Adrenal gland (tissue), 12 donors: ENCODE measurements around the gene KIAA0930. TPM values are rescaled to one million over a fixed set of nuclear protein-coding genes. Genes with fewer than 3 reads are reported as not detected.

ENCODE experiments used
- DNase-seq, 7 donors: peaks; one replicate each; pipeline ENCODE4 v3.0.0-alpha.2; 2019 to 2020
- H3K27ac ChIP-seq, 5 donors: fragments of 200-600 bp; sonication (generic) in 4 of 5; 1 replicate in 3 of 5; 2 replicates in 2 of 5; pipeline versions ENCODE4 v1.5.1 to v1.8.0; 2016 to 2020; ENCODE audit warnings: mild to moderate bottlenecking in 1 of 5
- H3K27me3 ChIP-seq: fragments of 200-600 bp; 2 replicates; pipeline ENCODE4 v1.8.0; 2021
- H3K36me3 ChIP-seq, 2 donors: fragments of 200-600 bp; replicated peaks in 1 of 2; 1 replicate in 1 of 2; 2 replicates in 1 of 2; pipeline versions ENCODE4 v1.5.1 to v1.8.0; 2018 to 2022
- H3K4me1 ChIP-seq, 2 donors: fragments of 200-600 bp; replicated peaks in 1 of 2; 1 replicate in 1 of 2; 2 replicates in 1 of 2; pipeline versions ENCODE4 v1.5.1 to v1.8.0; 2018 to 2021
- H3K4me3 ChIP-seq, 4 donors: fragments of 200-600 bp; sonication (generic) in 3 of 4; one replicate each; pipeline ENCODE4 v1.5.1; 2016 to 2018
- H3K9me3 ChIP-seq, 3 donors: fragments of 200-600 bp; sonication (generic) in 1 of 3; replicated peaks in 1 of 3; 1 replicate in 2 of 3; 2 replicates in 1 of 3; pipeline versions ENCODE4 v1.5.1 to v1.8.0; 2016 to 2021
- POLR2A ChIP-seq, 2 donors: fragments of 450-650 bp; IDR thresholded peaks; one replicate each; pipeline ENCODE4 v1.6.1; 2017; ENCODE audit warnings: antibody characterized with exemption in 2 of 2, mild to moderate bottlenecking in 2 of 2, moderate library complexity in 1 of 2
- WGBS, 4 donors: extraction: QIAGEN DNeasy Blood & Tissue Kit in 2 of 4; methylation state at CpG; one replicate each; pipeline versions ENCODE4 v1.1.5 to v1.1.7; 2013 to 2017; 5-methylcytosine and 5-hydroxymethylcytosine counted together
- intact Hi-C, 2 donors: fragments of 100-400 bp; cut with DNase I; formaldehyde crosslinking; loops; one replicate each; pipeline versions ENCODE4 v1.14.1 to v1.15.0; 2022 to 2023
- polyA plus RNA-seq, 3 donors: library from polyadenylated mRNA; stranded (reverse); fragments of 200-250 nt in 2 of 3; fragments of 350-450 nt in 1 of 3; fragmentation: Illumina TruSeq in 1 of 3; extraction: RNeasy Lipid Tissue Mini Kit (QIAGEN cat#74804) in 1 of 3; gene quantifications; one replicate each; pipeline ENCODE4 v1.2.3, GENCODE V29; 2013 to 2014
- total RNA-seq, 9 donors: library from RNA; depleted of rRNA in 4 of 9; stranded (reverse); fragments of >200 nt in 4 of 9; fragments of 120-200 nt in 1 of 9; fragmentation: NEBNext Ultra II Directional in 1 of 9; extraction: Animal tissue kit (Norgen Biotek cat#: 25700) in 1 of 9; gene quantifications; one replicate each; pipeline versions ENCODE4 v1.1.0 to v1.2.4, GENCODE V29; 2013 to 2023
- TF ChIP-seq, protein P1 (sequence below), 6 experiments: fragments of 450-650 bp in 4 of 6; fragments of 200-600 bp in 2 of 6; sonication (generic) in 1 of 6; IDR thresholded peaks; 1 replicate in 5 of 6; 2 replicates in 1 of 6; pipeline versions ENCODE4 v1.5.1 to v1.8.0; 2016 to 2021; ENCODE audit warnings: antibody characterized with exemption in 6 of 6, mild to moderate bottlenecking in 2 of 6, moderate library complexity in 1 of 6
- donor health status: healthy with polysubstance abuse.
- donor health status: Bipolar disorder and iron deficiency.
- donor health status: DM: yes; HTN: yes; CAD: no.
- donor health status: DM: no; HTN: no; CAD: no.
- donor health status: DM: no; HTN: no; CAD: no.
- donor health status: DM: yes; HTN: yes; CAD: no.

The KIAA0930 gene
- total and polyA plus RNA-seq, 12 donors, result 40.3 to 183 (median 96.4) TPM

DNA sequence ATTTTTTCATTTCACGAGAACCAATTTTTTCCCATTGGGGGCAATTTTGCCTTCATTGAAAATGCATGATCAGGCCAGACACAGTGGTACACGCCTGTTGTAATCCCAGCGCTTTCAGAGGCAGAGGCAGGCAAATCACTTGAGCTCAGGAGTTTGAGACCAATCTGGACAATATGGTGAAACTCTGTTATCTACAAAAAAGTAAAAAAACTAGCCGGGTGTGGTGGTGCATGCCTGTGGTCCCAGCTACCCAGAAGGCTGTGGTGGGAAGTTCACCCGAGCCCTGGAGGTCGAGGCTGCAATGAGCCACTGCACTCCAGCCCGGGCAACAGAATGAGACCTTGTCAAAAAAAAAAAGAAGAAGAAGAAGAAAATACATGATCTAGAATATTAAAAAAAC is 24.8 kb upstream of the KIAA0930 start:
- Histone ChIP-seq H3K27me3 (no peaks in the 10 kb centered on the region), H3K9me3 (no peaks in the 10 kb centered on the region), H3K27ac (no peak overlapping the region), H3K4me1 (peaks cover 7 to 32% of the 10 kb centered on the region in 2 donors), H3K4me3 (no peak overlapping the region), H3K36me3 (no peaks in the 10 kb centered on the region)
- intact Hi-C loops, result loop anchor here in 1 of 2 donors (10.0 kb wide), 2 partner anchors 291 to 441 kb away; no protein-coding TSS in a partner anchor
- TF ChIP-seq POLR2A (IDR thresholded peaks at IDR 0.05), result no peak
- TF ChIP-seq, protein P1, sequence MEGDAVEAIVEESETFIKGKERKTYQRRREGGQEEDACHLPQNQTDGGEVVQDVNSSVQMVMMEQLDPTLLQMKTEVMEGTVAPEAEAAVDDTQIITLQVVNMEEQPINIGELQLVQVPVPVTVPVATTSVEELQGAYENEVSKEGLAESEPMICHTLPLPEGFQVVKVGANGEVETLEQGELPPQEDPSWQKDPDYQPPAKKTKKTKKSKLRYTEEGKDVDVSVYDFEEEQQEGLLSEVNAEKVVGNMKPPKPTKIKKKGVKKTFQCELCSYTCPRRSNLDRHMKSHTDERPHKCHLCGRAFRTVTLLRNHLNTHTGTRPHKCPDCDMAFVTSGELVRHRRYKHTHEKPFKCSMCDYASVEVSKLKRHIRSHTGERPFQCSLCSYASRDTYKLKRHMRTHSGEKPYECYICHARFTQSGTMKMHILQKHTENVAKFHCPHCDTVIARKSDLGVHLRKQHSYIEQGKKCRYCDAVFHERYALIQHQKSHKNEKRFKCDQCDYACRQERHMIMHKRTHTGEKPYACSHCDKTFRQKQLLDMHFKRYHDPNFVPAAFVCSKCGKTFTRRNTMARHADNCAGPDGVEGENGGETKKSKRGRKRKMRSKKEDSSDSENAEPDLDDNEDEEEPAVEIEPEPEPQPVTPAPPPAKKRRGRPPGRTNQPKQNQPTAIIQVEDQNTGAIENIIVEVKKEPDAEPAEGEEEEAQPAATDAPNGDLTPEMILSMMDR (IDR thresholded peaks at IDR 0.05), result no peak
- no peak for DNase-seq
- 61 to 75% (median 70%) methylated on average over 7 of the region's 7 CpGs for WGBS, 4 donors

DNA sequence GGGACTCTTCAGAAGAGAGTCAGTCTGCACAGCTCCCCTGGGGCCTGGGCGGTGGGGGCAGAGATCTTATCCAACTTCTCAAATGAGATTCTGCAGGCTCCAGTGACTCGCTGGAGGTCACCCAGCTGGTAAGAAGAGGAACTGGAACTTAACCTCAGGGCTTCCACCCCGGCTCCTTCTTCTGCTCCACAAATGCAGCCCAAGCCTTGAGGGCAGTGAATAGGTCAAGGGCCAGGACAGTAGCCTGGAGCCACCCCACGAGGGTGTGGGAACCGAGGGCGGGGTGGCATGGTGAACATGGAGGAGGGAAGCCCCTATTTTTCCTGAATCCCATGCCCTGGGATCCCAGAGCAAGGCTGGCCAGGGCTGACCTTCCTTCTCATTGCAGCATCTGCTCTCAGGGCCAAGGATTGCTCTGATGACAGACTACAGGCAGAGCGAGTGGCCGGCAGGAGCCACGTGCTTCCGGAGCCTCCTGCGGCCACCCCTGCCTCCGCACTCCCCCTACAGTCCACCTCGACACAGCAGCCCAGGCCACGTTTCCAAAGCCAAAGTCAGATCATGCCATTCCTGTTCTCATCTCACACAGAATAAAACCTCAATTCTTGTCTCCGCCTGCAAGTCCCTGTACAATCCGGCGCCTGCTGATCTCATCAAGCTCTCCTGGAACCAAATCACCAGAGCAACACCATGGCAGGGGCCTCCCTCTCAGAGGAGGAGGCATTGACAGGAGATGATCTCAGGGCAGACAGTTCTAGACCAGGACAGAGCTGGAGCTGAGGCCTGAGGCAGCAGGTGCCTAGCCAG is 23.0 kb upstream of the KIAA0930 start:
- 15 to 18% (median 18%) methylated on average over 8 to 17 of the region's 17 CpGs for WGBS, 4 donors
- DNase-seq, result peak; percentile 78 to 93 (median 89)
- no peak overlapping the region for H3K4me3 ChIP-seq
- no peaks in the 10 kb centered on the region for H3K9me3 ChIP-seq
- H3K4me1 ChIP-seq, result peaks cover under 1 to 21% of the 10 kb centered on the region in 2 donors
- peak overlapping the region in 4 of 5 donors; percentile 20 to 77 (median 52) for H3K27ac ChIP-seq
- no peaks in the 10 kb centered on the region for H3K27me3 ChIP-seq
- TF ChIP-seq POLR2A (IDR thresholded peaks at IDR 0.05), result no peak
- TF ChIP-seq, protein P1 (IDR thresholded peaks at IDR 0.05), result peak; percentile 70 to 93 (median 88)
- no peaks in the 10 kb centered on the region for H3K36me3 ChIP-seq
- intact Hi-C loops, result loop anchor here (5.0 to 10.0 kb wide), 3 partner anchors 161 to 439 kb away; no protein-coding TSS in a partner anchor

DNA sequence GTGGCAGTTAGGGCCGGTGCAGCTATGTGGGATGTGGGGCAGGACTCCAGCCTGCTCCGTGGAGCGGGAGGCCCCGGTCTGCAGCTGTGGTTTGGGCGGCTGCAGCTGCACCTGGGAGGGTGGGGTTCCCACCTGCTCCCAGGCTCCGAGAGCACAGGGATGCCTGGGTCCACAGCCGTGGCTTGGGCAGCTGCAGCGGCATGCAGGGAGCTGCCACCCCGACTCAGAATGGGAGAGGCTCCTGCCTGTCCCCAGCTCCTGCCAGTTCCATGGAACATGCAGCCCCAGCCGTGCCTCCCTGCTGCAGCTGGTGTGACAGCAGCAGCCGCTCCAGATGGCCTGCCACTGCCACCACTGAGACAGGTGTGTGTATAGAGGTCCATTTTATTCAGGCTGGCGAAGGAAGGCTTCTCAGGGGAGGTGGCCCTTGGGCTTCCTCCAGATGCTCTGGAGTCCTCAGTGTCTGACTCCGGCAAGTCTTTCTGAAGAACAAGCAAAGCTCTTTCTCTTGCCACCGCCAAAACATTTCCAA is 22.3 kb upstream of the KIAA0930 start:
- Histone ChIP-seq H3K4me3 (no peak overlapping the region), H3K27me3 (no peaks in the 10 kb centered on the region), H3K36me3 (no peaks in the 10 kb centered on the region), H3K9me3 (no peaks in the 10 kb centered on the region), H3K4me1 (peaks cover 0 to 19% of the 10 kb centered on the region in 2 donors), H3K27ac (peak overlapping the region in 3 of 5 donors; percentile 43 to 77 (median 62))
- WGBS, 4 donors, result 77 to 88% (median 85%) methylated on average over 10 to 14 of the region's 14 CpGs
- DNase-seq, result no peak
- intact Hi-C loops, result loop anchor here (5.0 to 10.0 kb wide), 3 partner anchors 161 to 438 kb away; no protein-coding TSS in a partner anchor
- no peak for TF ChIP-seq POLR2A (IDR thresholded peaks at IDR 0.05)
- TF ChIP-seq, protein P1 (IDR thresholded peaks at IDR 0.05), result no peak

DNA sequence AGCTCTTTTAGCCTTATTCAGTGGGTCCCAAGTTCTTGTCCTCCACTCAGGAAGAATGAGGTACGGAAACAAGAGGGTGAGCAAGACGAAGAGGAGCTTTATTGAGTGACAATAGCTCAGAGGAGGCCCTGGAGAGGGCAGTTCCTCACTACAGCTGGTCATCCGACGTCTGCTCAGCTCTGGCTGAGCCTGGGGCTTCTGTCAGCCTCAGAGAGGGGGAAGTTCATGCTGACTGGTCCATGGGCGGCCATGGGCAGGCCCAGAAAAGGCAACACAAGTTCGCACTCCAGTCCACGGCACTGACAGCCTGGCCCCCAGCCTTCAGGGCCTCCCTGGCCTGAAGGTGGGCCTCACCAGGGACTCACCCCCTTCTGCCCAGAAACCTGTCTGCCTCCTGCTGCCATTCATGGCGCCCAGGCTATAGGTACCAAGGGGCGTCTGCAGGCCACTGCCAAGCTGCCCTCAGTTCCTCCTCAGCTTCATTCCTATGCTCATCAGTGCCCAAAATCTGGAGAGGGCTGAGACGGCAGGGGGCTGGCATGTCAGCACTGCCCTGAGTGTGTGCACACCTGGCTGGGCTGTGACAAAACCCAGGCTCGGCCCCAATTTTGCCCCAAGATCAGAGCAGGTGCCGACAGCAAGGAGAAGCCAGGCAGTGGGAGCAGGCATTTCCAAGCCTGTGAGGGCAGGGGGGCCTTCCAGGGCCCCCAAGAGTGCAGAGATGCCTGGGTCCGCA is 21.7 kb upstream of the KIAA0930 start:
- intact Hi-C loops, result loop anchor here (5.0 to 10.0 kb wide), 3 partner anchors 160 to 438 kb away; no protein-coding TSS in a partner anchor
- H3K4me1 ChIP-seq, result peaks cover 0 to 19% of the 10 kb centered on the region in 2 donors
- DNase-seq, result no peak
- no peaks in the 10 kb centered on the region for H3K36me3 ChIP-seq
- H3K4me3 ChIP-seq, result no peak overlapping the region
- WGBS, 4 donors, result 74 to 88% (median 86%) methylated on average over 7 to 13 of the region's 13 CpGs
- no peak overlapping the region for H3K27ac ChIP-seq
- no peaks in the 10 kb centered on the region for H3K9me3 ChIP-seq
- no peaks in the 10 kb centered on the region for H3K27me3 ChIP-seq
- TF ChIP-seq, protein P1 (IDR thresholded peaks at IDR 0.05), result no peak
- no peak for TF ChIP-seq POLR2A (IDR thresholded peaks at IDR 0.05)
